Nephron progenitor cell (in vitro differentiated cells): ENCODE data around the gene ABAT.

ENCODE experiments used
- DNase-seq: peaks from one replicate; pipeline ENCODE4 v3.0.0; 2021
- H3K27ac Mint-ChIP-seq: 2 replicates; pipeline ENCODE4 v1.8.0; 2021; ENCODE audit warnings: mild to moderate bottlenecking, moderate library complexity, mixed read lengths
- H3K27me3 Mint-ChIP-seq: 2 replicates; pipeline ENCODE4 v1.8.0; 2021; ENCODE audit warnings: mild to moderate bottlenecking, low read depth, mixed read lengths; ENCODE audit not compliant: poor library complexity
- H3K36me3 Mint-ChIP-seq: 2 replicates; pipeline ENCODE4 v1.8.0; 2021; ENCODE audit warnings: low read depth, mixed read lengths
- H3K4me1 Mint-ChIP-seq: 2 replicates; pipeline ENCODE4 v1.8.0; 2021; ENCODE audit warnings: mixed read lengths
- H3K4me3 Mint-ChIP-seq: 2 replicates; pipeline ENCODE4 v1.8.0; 2021; ENCODE audit warnings: mild to moderate bottlenecking, moderate library complexity, mixed read lengths
- H3K9me3 Mint-ChIP-seq: 2 replicates; pipeline ENCODE4 v1.8.0; 2021; ENCODE audit warnings: mild to moderate bottlenecking, moderate library complexity, mixed read lengths
- TF ChIP-seq, protein P1 (sequence below): fragments of 200-600 bp; sonication (generic); IDR thresholded peaks from 2 replicates; pipeline ENCODE4 v1.5.0; 2021; ENCODE audit warnings: antibody characterized with exemption

ABAT gene

DNA sequence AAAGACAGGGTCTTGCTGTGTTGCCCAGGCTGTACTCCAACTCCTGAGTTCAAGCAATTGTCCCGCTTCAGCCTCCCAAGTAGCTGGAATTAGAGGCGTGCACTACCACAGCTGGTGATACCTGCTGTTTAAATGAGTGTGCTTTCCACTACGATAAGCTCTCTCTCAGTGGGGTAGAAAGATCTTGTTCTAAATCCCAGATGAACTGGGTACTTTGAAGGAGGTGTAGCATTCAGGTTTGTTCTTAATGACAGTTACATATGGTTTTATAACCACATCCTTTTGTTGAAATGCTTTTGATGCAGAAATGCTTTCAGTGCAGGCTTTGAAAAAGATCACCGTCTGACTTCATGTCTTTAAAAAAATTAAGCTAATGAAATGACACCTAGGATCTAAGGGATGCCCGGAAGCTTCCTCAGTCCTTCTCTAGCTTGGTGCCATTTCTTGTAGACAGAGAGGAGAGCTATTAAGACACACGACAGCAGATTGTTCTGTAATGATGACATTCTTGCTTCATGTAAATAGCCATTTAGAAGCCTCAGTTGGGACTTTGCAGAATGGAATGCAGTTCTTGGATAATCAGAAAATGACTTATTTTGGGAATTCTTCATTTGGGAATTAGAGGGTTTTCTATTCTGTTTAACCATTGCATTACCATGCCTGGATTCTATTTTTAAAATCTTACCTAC is 142.7 kb downstream of the ABAT start:
- no peak overlapping the region for H3K27ac Mint-ChIP-seq
- peaks cover 79% of the 10 kb centered on the region for H3K36me3 Mint-ChIP-seq
- H3K4me1 Mint-ChIP-seq, result peaks cover 9% of the 10 kb centered on the region
- no peak overlapping the region for H3K4me3 Mint-ChIP-seq
- H3K9me3 Mint-ChIP-seq, result no peaks in the 10 kb centered on the region
- no peak for DNase-seq
- TF ChIP-seq, protein P1, sequence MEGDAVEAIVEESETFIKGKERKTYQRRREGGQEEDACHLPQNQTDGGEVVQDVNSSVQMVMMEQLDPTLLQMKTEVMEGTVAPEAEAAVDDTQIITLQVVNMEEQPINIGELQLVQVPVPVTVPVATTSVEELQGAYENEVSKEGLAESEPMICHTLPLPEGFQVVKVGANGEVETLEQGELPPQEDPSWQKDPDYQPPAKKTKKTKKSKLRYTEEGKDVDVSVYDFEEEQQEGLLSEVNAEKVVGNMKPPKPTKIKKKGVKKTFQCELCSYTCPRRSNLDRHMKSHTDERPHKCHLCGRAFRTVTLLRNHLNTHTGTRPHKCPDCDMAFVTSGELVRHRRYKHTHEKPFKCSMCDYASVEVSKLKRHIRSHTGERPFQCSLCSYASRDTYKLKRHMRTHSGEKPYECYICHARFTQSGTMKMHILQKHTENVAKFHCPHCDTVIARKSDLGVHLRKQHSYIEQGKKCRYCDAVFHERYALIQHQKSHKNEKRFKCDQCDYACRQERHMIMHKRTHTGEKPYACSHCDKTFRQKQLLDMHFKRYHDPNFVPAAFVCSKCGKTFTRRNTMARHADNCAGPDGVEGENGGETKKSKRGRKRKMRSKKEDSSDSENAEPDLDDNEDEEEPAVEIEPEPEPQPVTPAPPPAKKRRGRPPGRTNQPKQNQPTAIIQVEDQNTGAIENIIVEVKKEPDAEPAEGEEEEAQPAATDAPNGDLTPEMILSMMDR, result no peak
- no peaks in the 10 kb centered on the region for H3K27me3 Mint-ChIP-seq

DNA sequence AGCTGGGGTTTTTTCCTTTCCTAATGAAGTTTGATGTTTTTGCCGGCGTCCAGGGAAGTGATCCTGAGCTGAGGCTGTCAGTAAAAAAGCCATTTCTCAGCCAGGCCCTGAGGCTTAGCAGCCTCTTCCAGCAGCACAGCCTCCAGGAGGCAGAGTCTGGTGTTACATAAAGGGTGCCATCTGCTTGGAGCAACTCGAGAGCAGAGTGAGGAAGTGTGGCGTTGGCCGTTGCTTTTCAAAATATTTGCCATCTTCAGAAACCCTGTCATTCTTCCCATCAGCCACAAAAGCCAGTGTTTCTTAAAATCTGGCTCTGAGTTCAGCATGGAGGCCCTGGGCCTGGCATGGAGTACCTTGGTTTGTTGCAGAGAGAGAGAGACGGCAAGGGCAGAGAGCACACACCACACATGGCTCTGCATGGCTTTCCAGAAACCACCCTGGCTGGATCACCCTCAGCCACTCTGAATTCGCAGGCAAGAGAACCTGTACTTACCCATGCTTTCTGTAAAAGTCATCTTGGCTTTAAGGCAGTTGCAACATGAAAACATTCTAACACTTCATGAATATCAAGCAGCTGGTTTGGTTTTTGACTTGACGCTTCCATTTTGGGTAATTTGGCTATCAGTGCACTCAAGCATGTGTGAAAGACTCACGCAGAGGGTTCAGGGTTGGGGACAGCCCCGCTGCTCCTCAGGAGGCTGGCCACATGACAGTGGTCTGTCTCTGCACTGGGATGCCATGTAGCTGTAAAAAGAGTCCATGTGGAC is 144.3 kb downstream of the ABAT start:
- Mint-ChIP-seq H3K27ac (peak overlapping the region; percentile 91), H3K4me3 (no peak overlapping the region), H3K4me1 (peaks cover 9% of the 10 kb centered on the region), H3K27me3 (no peaks in the 10 kb centered on the region), H3K9me3 (no peaks in the 10 kb centered on the region), H3K36me3 (peaks cover 83% of the 10 kb centered on the region)
- TF ChIP-seq, protein P1, result no peak
- no peak for DNase-seq

DNA sequence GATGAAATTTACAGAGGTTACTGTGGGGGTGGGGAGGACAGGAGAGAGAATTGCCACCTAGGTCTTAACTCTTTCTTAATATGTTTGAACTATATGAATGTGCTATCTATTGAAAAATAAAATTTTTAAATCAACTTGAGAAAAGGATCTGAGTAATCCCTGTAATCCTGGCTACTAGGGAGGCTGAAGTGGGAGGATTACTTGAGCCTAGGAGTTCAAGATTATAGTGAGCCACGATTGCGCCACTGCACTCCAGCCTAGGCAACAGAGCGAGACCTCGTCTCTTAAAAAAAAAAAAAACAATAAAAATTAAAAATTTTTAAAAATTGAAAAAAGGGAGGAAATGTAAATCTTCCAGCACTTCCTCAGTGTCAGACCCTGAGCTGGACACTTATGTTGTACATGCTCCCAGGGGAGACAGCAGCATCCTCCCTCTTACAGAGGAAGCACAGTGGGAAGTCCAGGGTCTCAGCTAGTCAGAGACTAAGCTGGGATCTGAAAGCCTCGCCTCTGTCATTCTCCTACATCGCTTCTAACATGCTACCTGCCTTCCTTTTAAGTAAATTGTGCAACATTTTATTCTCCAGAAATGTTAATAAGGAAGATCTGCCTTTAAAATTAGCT is 145.1 kb downstream of the ABAT start:
- no peak for DNase-seq
- TF ChIP-seq, protein P1, result no peak
- Mint-ChIP-seq H3K36me3 (peaks cover 83% of the 10 kb centered on the region), H3K4me1 (peaks cover 9% of the 10 kb centered on the region), H3K9me3 (no peaks in the 10 kb centered on the region), H3K27me3 (no peaks in the 10 kb centered on the region), H3K27ac (no peak overlapping the region), H3K4me3 (no peak overlapping the region)

DNA sequence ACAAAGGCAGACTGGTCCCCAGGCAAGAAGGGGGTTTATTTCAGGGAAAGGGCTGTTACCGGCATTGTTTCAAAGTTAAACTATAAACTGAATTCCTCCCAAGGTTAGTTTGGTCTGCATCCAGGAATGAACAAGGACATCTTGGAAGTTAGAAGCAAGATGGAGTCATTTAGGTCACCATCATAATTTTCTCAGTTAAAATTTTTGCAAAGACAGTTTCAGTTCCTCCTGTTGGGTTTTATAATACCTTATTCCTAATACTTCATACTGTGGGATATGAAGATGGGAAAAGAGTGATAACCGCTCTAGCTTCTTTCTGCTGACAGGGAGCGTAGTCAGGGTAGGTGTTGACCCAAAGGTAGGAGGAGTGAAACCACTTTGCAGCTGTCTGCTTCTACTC is 148.0 kb downstream of the ABAT start:
- DNase-seq, result no peak
- TF ChIP-seq, protein P1, result no peak
- H3K4me1 Mint-ChIP-seq, result peaks cover 9% of the 10 kb centered on the region
- peak overlapping the region; percentile 17 for H3K27ac Mint-ChIP-seq
- no peaks in the 10 kb centered on the region for H3K27me3 Mint-ChIP-seq
- H3K4me3 Mint-ChIP-seq, result no peak overlapping the region
- no peaks in the 10 kb centered on the region for H3K9me3 Mint-ChIP-seq
- H3K36me3 Mint-ChIP-seq, result peaks cover 75% of the 10 kb centered on the region

DNA sequence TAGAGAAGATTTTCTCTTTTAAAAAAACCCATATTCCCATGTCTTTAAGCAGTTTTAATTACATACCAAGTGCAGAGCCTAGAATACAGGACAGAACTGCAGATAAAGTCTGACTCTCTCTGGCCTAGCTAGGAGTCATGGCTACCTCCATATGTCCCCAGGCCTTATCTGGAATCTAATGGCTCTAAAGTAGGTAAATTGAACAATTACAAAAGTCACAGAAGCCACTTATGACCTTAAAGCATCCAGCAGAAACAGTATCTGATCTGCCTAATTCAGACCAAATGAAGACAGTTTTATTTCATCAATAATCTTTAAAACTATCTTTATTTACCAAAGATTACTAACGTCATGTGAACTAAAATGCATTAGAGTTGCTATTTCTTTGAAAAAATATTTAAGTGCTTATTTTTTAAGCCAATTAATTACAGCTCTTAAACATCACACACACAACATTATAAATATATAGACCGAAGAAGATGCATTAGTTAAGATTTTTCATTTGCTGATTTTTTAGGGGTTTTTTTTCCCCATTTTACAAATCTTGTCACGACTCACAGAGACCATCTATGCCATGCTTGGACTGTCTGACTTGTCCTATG is 152.0 kb downstream of the ABAT start:
- TF ChIP-seq, protein P1, result no peak
- H3K9me3 Mint-ChIP-seq, result no peaks in the 10 kb centered on the region
- peaks cover under 1% of the 10 kb centered on the region for H3K4me1 Mint-ChIP-seq
- H3K27ac Mint-ChIP-seq, result no peak overlapping the region
- peaks cover 74% of the 10 kb centered on the region for H3K36me3 Mint-ChIP-seq
- H3K4me3 Mint-ChIP-seq, result no peak overlapping the region
- H3K27me3 Mint-ChIP-seq, result no peaks in the 10 kb centered on the region
- DNase-seq, result no peak
